Measurements from ENCODE around the gene ADCY7. TPM values are rescaled to one million over a fixed set of nuclear protein-coding genes. Genes with fewer than 3 reads are reported as not detected.

ADCY7 gene
- total and polyA plus RNA-seq, 9 of the 15 experiments (the other 6 are each of a cell fraction or from before 2014, with no cell fraction given), result 2.3 to 108 (median 28.6) TPM

DNA sequence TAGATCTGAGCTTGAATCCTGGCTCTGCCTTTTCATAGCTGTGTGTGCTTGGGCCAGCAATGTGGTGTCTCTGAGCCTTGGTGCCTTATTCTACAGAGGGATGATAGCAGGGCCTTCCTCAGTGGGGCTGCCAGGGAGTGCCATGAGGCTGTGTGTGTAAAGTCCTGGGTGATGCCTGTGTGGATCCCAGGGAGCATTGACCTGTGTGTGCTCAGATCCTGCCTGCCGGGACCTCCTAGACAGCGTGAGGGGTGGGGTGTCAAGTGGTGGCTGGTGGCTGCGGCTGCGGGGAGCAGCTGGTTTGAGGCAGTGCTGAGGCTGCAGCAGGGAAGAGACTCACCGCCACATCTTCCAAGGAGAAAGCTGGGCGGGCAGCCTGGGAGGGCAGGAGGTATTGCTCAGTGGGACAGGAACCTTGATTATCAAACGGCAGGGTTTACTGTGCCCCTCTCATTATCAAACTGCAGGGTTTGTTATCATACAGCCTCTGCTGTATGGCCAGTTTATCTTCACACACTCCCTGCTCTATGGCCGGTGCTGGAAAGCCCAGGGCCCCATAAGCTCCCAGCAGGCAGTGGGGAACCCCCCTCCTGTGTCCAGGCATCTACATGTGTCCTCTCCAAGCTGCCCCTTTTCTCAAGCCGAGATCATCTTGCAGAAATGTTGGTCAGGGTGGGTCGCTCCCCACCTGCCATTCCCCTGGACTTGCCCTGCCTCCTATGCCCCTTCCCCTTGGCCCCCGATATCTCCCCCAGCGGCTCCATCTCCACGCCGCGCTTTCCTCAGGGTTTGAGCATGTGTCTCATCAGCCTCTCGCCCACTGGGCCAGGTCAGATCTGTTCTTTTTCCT, 3.1 kb upstream of the ADCY7 start (continued):
- TF ChIP-seq, protein P1, sequence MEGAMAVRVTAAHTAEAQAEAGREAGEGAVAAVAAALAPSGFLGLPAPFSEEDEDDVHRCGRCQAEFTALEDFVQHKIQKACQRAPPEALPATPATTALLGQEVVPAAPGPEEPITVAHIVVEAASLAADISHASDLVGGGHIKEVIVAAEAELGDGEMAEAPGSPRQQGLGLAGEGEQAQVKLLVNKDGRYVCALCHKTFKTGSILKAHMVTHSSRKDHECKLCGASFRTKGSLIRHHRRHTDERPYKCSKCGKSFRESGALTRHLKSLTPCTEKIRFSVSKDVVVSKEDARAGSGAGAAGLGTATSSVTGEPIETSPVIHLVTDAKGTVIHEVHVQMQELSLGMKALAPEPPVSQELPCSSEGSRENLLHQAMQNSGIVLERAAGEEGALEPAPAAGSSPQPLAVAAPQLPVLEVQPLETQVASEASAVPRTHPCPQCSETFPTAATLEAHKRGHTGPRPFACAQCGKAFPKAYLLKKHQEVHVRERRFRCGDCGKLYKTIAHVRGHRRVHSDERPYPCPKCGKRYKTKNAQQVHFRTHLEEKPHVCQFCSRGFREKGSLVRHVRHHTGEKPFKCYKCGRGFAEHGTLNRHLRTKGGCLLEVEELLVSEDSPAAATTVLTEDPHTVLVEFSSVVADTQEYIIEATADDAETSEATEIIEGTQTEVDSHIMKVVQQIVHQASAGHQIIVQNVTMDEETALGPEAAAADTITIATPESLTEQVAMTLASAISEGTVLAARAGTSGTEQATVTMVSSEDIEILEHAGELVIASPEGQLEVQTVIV (CRISPR knock-in tag; IDR thresholded peaks at IDR 0.05; ENCODE audit: borderline replicate concordance), result no peak
- TF ChIP-seq HDAC6 (IDR thresholded peaks at IDR 0.05; ENCODE audit: low read depth, low read length) (no peak), SMAD2 (IDR thresholded peaks at IDR 0.05; ENCODE audit: low read depth, low read length) (no peak), BHLHE40 (IDR thresholded peaks at IDR 0.05; ENCODE audit: low read length) (no peak; the same call in 1 of the 2 replicates), SUPT5H (IDR thresholded peaks at IDR 0.05) (peak; percentile 57), NFXL1 (CRISPR knock-in tag; IDR thresholded peaks at IDR 0.05) (no peak), HLTF (IDR thresholded peaks at IDR 0.05) (no peak), FOXJ2 (tag; IDR thresholded peaks at IDR 0.05) (no peak), ZEB2 (IDR thresholded peaks at IDR 0.05) (no peak), ZC3H4 (CRISPR knock-in tag; IDR thresholded peaks at IDR 0.05; ENCODE audit: borderline replicate concordance) (no peak), BRF1 (IDR thresholded peaks at IDR 0.05; ENCODE audit: borderline replicate concordance, extremely low read depth, insufficient read length) (no peak), ILK (tag; IDR thresholded peaks at IDR 0.05; ENCODE audit: borderline replicate concordance, low read depth) (no peak), CBX1 (IDR thresholded peaks at IDR 0.05; ENCODE audit: low read depth) (0 out of 2 replicates have a peak, but pooled peaks have one; percentile 30), HMGN3 (IDR thresholded peaks at IDR 0.05; ENCODE audit: borderline replicate concordance, extremely low read depth, insufficient read length, low read depth, low read length) (peak; percentile 29), SIN3B (IDR thresholded peaks at IDR 0.05; ENCODE audit: low read depth) (no peak), ZNF232 (CRISPR knock-in tag; IDR thresholded peaks at IDR 0.05) (no peak), NFYB (IDR thresholded peaks at IDR 0.05; ENCODE audit: extremely low read depth, insufficient read length) (no peak), ZKSCAN1 (IDR thresholded peaks at IDR 0.05; ENCODE audit: low read depth, low read length) (no peak), CAMTA2 (CRISPR knock-in tag; conservative IDR thresholded peaks at IDR 0.05) (no peak), NCOR1 (IDR thresholded peaks at IDR 0.05) (peak; percentile 92), HNRNPL (IDR thresholded peaks at IDR 0.05; ENCODE audit: low read depth, low read length) (no peak), TEAD4 (IDR thresholded peaks at IDR 0.05; ENCODE audit: low read length) (peak; percentile 85), TEAD4 (CRISPR knock-in tag; IDR thresholded peaks at IDR 0.05; ENCODE audit: borderline replicate concordance) (no peak)
- TF ChIP-seq, protein P2, sequence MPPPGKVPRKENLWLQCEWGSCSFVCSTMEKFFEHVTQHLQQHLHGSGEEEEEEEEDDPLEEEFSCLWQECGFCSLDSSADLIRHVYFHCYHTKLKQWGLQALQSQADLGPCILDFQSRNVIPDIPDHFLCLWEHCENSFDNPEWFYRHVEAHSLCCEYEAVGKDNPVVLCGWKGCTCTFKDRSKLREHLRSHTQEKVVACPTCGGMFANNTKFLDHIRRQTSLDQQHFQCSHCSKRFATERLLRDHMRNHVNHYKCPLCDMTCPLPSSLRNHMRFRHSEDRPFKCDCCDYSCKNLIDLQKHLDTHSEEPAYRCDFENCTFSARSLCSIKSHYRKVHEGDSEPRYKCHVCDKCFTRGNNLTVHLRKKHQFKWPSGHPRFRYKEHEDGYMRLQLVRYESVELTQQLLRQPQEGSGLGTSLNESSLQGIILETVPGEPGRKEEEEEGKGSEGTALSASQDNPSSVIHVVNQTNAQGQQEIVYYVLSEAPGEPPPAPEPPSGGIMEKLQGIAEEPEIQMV (tag; conservative IDR thresholded peaks at IDR 0.05; ENCODE audit: low read depth), result no peak
- TF ChIP-seq, protein P3, sequence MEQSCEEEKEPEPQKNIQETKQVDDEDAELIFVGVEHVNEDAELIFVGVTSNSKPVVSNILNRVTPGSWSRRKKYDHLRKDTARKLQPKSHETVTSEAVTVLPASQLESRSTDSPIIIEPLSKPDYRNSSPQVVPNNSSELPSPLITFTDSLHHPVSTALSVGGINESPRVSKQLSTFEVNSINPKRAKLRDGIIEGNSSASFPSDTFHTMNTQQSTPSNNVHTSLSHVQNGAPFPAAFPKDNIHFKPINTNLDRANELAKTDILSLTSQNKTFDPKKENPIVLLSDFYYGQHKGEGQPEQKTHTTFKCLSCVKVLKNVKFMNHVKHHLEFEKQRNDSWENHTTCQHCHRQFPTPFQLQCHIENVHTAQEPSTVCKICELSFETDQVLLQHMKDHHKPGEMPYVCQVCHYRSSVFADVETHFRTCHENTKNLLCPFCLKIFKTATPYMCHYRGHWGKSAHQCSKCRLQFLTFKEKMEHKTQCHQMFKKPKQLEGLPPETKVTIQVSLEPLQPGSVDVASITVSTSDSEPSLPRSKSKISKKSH (CRISPR knock-in tag; IDR thresholded peaks at IDR 0.05), result no peak
